ENCODE measurements around the gene CACYBP.

CACYBP gene, protein sequence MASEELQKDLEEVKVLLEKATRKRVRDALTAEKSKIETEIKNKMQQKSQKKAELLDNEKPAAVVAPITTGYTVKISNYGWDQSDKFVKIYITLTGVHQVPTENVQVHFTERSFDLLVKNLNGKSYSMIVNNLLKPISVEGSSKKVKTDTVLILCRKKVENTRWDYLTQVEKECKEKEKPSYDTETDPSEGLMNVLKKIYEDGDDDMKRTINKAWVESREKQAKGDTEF

DNA sequence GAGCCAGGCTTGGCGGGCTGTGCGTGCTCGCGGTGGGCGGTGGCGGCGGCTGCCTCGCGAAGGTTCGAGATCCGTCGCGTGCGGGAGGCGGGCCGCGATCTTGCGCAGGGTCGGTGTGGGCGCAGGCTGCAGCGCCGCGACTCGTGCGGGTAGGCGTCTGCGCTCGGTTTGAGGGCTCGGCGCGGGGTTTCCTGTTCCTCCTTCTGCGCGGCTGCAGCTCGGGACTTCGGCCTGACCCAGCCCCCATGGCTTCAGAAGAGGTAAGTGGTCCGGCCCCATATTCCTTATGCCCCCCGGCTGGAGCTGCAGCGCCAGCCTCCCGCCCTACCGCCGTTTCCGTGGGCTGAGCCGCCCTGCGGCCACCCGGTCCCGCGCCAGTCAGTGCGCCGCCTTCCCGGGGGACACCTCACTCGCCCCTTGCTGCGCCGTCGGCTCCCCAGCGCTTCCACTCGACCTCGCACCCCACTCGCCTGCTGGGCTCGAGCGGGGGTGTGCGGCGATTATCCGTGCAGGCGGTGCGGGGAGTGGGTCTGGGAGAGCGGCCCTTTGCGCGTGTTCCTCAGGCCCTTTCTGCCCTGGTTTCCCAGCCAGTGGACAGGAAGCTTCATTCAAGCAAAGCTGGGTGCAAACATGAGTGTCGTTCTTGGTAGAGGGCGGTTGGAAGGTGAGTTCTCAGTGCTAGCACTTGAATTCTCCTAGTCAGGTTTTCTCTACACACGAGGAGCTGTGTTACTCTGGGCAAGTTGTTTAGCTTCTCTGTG lies at the start of gene CACYBP:
CACYBP (plus strand) TSS at position 12 of the 761 bp plus-strand sequence; CDS start at position 246, 234 bp downstream.
- peak; percentile 44 for DNase-seq

DNA sequence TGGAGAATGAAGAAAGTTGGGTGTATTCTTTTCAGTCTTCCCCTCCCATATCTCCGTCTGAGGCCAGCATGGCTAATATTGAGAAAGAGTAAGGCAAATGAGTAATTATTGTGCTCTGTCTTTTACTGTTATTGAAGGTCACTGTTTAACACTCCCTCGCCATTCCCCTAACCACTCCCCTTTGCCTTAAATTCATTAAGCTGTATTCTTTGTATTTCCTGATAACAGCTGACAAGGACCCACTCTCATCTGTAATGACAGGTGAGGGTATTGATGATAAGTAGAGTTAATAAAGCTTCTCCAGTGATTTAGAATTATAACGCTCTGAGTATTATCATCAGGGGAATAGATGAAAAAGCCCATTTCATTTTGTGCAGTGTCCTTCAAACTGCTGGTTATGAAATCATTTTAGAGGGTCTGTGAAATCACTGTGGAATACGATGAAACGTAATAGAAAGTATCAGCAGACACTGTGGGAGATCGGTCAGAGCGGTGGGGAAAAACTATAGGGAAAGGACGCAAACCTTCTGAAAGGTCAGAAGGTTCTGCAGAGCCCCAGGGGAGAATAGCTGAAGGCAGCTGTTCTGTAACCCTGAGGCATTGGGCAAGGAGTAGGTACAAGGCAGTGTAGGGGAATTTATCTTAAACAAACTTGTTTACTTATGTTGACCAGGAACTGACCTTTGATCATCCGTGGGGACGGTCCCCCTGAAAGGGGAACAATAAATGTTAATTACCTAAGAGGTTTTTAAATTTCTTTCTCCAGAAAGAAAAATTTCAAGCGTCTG lies 46.3 kb upstream of the CACYBP start:
- no peak for DNase-seq

DNA sequence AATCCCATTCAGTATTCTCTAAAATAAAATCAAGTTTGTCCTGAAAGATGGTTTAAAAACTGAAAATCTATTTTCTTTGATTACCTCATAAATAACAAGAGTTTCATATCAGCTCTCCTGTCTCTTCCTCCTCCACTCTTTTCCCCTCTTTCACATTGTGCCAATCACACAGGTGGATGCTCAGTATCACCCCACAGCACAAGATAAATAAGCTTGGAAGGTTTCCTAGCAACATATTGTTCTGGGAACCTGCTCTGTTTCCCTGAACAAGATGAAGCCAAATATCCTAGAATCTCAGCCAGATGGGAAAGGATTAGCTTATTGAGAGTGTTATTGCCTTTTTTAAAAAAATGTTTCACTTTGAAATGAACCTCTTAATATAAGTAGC lies 45.7 kb upstream of the CACYBP start:
- no peak for DNase-seq

DNA sequence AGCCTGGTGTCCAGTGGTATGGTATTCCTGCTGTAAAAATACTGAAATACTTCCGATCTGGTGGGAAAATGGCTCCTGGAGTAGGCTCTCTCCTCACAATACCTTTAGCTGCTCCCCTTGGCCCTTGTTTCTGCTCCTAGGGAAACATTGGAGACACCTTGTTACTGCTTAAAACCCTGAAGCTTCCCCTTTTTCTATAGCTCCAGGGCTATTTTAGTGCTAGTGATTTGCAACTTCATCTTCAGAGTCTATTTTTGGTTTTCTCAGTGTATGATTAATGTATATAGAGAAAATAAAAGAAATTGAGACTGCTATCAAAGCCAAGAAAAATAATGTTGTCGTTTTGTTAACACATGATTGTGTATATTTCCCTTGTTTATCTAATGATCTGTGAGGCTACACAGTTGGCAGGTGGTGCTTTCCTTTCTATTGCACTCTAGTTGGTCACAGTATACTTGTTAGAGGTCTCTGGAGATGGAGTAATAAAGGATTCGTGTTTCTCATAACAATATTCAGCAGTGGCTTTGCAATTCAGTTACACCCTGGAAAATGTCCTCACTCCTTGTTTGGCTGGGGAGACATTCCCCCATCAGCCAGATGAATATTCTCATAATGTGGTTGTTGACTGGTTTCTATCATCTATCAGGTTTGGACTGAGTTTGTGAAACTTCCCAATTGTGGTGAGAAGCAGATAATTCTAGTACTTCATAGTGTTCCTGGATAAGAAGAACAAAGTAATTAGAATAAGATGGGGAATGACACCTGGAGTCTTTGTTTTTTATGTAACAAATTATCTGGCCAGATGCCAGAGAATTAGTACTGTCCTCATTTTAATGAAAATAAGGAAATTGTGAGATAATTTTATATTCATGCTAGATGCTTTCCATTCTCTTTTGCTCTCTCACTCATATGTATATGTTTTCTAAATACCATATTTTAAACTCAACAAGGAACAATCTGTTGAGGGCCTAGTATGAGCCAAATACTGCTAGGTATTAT lies 44.8 kb upstream of the CACYBP start:
- DNase-seq = no peak

DNA sequence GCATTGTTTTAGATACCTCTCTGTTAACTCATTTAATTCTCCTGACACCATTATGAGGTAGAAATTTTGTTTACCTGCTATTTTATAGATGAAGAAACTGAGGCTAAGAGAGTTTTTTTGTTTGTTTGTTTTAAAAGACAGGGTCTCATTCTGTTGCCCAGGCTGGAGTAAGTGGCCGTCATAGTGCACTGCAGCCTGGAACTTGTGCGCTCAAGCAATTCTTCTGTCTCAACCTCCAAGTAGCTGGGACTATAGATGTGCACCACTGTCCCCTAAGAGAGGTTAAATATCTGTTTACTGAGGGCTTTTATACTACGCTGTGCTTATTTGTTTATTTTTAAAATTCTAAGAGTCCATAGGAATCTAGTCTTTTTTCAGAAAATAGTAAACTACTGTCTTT lies 43.7 kb upstream of the CACYBP start:
- no peak for DNase-seq

DNA sequence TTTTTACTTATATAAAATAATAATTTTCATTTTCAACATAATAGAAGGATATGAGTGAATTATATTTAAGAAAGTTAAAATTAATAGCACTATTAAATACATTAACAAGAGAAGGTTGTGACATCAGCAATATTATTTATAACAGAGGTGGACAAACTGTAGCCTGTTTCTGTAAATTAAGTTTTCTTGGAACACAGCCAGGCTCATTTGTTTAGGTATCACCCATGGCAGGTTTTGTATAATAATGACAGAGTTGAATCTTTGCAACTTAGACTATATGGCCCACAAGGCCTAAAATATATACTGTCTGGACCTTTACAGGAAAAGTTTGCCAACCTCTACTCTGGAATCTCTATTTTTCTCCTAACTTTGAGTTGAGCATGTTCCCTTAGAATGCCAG lies 42.8 kb upstream of the CACYBP start:
- DNase-seq = no peak

DNA sequence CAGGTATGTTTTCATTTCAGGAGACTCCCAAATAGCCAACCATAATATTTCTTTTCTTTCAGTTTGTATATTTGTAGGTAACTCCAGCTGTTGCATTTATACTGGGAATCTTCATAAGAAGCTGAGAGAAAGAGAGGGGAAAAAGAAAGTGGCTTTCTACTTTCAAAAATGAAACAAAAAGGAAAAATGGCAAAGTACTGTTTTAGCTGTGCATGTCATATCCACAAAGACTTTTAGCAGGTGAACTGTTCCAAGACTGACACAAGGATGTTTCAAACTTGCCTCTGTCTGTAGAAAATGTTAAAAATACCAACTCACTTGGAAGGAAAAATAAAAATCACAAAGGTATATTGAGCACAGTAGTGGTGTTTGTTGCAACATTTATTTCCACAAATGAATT lies 41.9 kb upstream of the CACYBP start:
- peak; percentile 10 for DNase-seq

DNA sequence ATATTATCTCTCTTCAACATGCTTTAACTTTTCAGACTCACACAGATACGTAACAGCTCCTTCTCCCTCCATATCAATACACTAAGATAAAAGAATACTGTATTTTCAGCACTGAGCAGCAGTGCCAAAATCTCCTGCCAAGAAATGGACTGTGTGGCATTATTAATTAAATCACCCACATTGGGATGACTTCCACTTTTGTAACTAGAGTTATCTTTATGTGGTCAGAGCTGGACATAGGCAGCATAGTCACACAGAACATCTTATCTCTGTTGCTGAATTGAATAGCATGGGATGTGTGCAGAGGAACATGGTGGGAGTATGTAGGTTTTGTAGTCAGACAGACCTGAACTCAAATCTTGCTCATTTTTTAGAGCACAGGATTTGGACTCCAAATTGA lies 41.4 kb upstream of the CACYBP start:
- DNase-seq = no peak

DNA sequence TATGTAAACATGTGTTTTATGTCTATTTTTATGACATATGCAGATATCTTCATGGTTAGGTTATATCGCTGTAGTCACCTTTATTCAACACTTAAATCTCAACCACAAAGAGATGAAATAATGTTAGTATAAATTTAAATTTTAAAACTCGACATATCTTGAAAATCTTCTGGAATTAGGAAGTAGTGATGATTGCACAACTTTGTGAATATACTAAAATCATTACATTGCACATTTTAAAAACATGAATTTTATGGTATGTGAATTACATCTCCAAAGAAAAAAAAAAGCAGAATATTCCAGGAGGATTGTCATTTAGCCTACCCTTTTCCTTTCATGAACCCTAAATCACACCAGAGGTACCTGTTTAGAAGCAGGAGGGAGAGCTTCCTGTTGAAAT lies 39.4 kb upstream of the CACYBP start:
- no peak for DNase-seq

DNA sequence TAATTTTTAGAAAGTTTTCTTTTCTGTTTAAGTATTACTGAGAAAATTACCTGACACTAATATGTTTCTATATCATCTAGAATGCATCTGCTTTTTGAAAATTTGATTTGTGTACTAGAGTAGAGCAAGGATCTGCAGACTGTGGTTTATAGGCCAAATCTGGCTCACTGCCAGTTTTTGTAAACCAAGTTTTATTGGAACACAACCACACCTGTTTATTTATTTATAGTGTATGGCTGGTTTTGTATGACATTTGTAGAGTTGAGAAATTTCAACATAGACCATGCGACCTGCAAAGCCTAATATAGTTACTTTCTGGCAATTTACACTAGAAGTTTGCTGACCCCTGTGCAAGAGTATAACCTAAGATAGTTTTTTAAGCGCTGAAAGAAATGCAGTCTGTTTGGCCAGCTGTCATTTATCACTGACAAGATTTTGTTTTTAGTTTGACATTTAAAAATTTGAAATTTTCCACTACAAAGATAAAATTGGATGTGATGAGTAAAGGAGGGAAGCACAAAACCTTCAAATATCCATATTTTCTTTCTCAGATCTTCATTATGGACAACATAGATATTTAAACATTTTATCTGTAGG lies 36.1 kb upstream of the CACYBP start:
- DNase-seq = no peak

DNA sequence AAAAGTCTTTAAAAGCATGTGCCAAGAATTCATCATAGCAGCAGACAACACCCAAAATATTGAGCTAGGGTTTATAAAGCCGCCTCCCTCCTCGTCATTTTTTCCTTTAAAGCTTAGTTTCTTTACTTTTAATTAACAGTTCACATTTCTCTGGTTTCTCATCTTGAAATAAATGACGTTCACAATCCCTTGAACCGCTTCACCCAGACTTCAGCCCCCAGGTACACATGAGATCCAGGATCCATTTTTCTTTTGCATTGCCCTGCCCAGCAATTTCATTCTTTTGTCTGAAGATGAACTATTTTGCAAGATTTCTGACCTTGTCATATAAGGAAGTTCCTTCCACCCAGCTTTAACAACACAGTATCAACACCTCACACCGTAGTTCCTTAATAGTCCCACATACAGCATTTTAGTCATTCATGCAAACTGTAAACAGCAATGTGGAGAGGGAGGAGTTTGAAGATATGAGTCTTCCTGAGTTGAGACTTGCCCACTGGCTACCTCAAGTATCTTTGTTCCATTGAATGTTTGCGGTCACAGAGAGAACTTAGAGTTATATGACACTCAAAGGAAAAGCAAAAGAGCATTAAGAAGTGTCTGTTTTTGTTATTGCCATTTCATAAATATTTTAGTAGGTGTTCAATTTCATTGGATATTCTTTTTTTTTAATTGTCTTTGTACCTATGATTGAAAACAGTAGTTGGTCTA lies 35.3 kb upstream of the CACYBP start:
- peak; percentile 78 for DNase-seq

DNA sequence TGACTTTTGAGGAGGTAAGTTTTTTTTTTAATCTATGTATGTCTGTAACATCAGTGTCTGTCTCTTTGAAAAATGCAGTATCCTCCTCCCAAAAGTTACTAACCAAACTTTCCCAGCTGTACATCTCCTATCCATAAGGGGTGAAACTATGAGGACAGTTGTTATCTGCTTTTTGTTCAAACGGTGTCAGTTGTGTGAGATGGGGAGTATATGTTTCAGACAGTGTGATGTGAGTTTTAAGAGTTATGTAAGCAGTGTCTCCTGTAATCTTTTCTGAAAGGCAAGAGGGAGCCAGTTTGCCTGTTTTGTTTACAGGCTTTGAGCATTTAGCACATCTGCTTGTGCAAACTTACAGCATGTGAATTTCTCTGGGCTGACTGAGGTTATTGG lies 34.8 kb upstream of the CACYBP start:
- no peak for DNase-seq

DNA sequence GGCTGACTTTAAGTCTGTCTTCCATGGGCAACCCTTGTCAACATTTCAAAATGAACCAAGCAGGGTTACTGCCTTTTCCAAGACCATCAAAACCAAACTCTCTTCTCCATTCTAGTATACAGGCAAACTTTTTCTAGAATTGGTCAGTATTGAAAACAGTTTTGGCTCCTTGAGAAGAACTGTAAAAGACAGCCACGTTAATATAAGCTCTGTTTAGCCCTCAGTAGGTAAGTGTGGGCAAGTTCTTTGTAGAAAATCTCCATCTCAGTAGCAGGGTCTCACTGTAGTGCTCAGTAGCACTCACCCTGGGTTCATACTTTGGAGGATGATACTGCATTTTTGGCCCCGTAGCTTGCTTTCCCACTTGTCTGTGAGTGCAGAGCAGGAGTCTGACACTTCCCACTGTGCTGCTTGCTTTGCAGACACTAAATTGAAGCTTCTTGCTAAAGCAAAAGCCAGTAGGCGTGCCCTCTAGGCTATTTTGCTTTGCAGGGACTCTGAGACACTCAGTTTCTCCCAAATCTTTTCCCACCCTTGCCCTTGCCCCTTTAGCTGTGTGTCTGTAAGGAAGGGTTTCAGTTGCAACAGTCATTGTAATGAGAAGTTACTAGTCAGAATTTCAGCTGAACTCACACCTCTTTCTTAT lies 34.3 kb upstream of the CACYBP start:
- no peak for DNase-seq

DNA sequence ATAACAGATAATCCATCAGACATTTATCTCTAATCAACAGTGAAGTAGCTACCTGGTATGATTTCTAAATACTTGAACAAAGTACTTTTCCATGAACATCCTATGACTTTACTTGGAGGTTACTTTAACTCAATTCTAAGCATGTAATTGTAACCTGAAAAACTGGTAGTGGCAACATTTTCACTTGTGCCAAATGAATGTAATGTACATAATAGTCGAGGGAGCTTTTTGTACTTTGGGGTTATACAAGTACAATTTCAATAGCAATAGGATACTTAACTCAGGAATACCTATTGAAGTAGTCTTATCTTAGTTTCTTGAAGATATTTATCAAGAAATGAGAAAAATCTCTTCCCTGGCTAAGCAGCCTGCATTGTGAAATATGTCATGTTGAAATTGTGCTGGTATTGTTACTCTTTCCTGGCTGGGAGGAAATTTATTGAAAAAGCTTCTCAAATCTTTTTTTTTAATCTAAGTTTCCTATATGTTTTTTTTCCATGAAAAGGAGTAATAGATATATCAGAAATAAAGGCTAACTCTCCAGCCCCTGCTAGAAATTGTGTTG lies 33.7 kb upstream of the CACYBP start:
- DNase-seq = no peak

DNA sequence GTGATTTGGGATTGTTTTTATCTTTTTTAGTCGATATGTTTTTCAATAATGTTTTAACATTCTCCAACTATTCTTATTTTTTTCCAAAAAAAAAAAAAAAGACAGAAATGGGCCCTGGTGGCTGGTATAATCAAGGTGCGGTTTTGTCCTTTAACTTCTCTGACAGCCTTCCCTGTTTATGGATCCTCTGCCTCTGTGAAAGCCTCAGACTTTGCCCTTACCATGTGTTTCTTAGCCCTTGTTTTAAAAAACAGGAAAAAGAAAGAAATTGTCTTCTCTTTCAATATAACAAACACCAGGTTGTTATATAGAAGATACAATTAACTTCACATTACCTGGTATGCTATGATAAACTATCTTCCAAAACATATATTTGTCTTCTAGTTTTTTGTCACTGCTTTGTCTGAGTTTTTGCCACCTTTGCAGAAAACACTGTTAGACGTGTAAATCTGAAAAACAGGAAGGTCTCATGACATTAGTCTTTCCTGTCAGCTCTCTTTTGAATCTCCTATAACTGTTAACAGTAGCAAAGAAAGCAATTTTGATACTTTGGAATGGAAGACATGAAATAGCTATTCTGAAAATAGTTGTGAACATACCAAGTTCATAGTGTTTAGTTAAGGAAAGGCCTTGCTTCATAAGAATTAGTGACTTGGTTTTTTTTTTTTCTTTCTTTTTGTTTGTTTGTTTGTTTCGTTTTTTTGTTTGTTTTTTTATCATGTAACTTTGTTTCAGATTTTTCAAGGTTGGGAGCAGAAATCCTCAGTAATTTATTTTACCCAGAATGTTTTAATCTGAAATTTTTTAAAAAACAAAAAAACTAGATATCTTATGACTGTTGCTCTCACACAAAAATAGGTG lies 31.7 kb upstream of the CACYBP start:
- DNase-seq = peak; percentile 39

DNA sequence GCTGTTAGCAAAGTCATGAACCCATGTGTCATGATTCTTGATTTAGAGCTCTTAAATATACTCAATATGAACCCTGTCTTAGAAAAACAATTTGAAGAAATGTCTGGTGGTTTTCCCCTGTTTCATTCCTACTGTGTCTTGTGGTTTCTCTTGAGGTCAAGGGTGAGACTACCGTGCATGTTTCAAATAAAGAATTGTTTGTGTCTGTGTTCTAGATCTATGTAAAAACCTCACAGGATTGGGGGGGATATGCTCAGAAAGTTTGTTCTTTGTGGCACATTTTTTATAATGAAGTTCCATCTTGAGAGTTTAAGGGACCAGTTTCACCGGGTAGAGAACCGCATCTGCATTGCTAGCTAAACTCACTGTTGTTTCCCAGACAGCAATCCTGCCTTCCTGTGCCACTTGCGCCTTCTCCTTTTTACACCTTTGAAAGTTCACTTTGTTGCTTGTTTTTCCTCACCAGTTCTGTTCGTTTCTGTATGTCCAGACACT lies 30.9 kb upstream of the CACYBP start:
- DNase-seq = peak; percentile 82

DNA sequence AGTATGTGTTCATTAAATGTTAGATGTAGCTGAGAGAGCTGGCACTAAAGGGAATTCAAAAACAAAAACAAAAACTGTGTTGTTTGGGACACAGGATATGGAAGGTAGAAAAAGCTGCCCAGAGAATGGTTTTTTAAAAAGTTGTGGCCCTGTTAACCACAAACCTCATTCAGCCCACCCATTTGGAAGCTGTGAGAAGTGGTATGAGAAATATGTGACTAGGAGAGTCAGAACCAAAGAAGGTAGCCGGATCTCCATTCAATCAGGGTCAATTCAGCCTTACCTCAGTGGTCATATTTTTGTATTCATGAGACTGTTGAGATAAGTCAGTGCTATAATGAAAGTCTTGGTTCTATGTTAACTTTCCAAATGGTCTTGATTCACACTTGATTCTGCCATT lies 29.8 kb upstream of the CACYBP start:
- DNase-seq = peak; percentile 68

DNA sequence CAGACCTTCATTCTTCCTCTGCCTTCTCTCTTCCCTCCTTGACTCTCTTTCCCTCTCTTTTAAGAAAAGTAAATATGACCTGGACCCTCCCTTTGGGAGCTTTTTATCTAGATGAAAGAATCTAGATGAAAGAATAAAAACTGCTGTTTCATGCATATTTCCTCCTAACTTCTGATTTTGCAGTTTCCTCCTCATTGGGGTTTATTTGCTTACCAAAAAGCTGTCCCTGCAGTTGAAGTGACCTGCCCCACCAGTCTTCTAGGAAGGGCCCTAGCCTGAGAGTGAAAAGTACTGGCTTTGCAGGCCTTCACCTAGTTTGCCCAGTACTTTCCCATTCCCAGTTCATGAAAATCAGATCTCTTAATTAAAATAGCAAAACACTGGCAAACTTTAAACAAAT lies 28.3 kb upstream of the CACYBP start:
- DNase-seq = no peak

DNA sequence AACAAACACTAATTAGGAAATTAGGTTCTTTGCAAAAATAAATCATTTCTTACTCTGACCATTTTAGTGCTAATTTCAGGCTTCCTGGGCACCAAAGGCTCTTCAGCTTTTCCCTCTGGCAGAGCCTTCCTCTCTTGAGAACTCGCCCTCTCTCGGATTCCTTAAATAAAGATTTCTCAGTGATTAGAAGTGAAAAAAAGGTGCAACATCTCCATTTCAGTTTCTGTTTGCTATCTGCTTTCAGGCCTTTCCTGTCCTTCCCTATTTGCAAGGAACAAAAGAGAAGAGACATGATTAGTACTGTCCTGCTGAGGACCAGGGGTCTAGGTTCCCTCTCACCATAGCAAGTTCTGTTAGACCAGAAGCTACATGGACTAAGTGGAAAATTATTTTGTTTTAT lies 27.8 kb upstream of the CACYBP start:
- DNase-seq = no peak
